ENCODE results near the gene HTR7. TPM values are rescaled to one million over a fixed set of nuclear protein-coding genes. Genes with fewer than 3 reads are reported as not detected.
A peak's percentile ranks its signal among the peaks of the same experiment; 100 is the strongest.

Gene HTR7
- total RNA-seq, 4 donors from 2014 or later = 0.19 to 2.0 (median 0.61) TPM

DNA sequence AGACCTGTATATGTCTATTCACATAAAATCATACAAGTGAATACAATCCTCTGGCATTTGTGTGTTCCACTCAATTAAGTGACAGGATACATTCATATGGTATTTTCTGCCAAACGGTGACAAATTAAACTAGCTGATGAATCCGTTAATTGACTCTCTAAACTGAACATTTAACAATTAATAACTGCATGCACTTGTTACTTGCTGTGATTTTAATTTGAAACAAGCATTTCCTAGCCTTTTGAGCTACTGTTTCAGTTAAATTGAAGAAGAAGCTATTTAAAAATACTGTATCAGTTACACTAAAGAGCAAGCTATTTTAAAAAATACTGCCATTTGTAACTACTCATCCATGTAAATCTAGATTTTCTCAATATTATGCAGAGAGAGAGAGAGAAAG lies 67.4 kb downstream of the HTR7 start:
- ATAC-seq (ENCODE audit: low FRiP score) = no peak
- TF ChIP-seq, protein P1, sequence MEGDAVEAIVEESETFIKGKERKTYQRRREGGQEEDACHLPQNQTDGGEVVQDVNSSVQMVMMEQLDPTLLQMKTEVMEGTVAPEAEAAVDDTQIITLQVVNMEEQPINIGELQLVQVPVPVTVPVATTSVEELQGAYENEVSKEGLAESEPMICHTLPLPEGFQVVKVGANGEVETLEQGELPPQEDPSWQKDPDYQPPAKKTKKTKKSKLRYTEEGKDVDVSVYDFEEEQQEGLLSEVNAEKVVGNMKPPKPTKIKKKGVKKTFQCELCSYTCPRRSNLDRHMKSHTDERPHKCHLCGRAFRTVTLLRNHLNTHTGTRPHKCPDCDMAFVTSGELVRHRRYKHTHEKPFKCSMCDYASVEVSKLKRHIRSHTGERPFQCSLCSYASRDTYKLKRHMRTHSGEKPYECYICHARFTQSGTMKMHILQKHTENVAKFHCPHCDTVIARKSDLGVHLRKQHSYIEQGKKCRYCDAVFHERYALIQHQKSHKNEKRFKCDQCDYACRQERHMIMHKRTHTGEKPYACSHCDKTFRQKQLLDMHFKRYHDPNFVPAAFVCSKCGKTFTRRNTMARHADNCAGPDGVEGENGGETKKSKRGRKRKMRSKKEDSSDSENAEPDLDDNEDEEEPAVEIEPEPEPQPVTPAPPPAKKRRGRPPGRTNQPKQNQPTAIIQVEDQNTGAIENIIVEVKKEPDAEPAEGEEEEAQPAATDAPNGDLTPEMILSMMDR (IDR thresholded peaks at IDR 0.05) = no peak
- no peak for DNase-seq (ENCODE audit: low spot score)

DNA sequence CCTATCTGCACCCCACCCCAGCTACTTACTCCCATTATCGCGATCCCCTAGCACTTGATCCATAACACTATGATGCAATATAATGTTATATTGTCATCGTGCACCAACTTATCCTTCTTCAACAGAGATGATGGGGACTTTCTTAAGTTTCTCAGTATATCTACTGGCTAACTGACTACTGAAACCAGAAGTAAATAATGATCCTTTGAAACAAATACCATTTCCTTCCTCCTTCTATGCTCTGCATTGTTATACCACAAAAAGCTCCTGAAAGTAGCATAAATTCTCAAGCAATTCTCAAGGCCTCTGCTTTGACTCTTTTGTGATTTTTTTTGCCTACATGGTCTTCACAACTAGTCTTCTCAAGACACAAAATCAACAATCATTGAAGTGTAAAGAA lies 68.9 kb downstream of the HTR7 start:
- DNase-seq (ENCODE audit: low spot score) = no peak
- TF ChIP-seq, protein P1 (IDR thresholded peaks at IDR 0.05) = no peak
- ATAC-seq (ENCODE audit: low FRiP score) = no peak

DNA sequence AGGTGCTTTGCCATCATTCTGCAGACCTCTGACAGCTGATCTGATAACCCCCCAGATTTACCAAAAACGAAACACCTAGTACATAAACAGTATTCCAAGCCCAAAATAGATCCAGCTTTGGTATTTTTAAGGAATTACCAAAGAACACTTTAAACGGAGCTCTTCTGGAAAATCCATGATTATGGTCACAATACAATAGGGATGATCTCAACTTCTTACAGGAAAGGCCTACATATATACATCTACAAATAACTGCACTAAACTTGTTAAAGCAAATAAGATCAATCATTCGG lies 69.7 kb downstream of the HTR7 start:
- no peak for ATAC-seq (ENCODE audit: low FRiP score)
- TF ChIP-seq, protein P1 (IDR thresholded peaks at IDR 0.05) = no peak
- DNase-seq (ENCODE audit: low spot score) = no peak

DNA sequence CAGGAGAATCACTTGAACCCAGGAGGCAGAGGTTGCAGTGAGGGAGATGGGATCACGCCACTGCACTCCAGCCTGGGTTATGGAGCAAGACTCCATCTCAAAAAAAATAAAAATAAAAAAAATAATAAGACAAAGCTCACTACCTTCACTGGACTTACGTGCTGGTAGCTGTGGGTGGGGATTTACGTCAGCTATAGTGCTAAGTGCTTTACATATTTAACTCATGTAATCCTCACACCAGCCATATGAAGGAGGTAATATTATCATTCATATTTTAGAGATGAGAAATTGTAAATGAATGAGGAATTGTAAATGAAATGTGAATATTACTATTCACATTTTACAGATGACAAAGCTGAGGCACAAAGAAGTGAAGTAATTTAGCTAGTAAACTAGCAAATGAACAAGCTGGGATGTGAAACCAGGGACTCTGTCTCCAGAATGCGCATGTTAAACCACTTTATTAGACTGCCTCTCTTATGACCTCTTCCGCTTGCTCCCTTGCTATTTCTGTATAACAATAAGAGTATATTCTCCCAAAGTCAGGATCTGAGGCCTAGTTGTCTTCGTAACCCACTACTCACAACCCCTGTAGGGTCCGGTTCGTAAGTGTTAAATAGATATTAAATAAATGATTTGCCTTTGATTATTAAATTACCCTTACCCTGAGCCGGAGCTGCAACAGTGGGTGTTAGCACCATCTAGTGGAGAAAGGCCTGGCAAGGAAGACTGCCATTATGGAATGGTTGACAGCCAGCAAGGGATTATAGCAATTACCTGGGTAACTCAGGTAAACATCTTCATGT lies 70.2 kb downstream of the HTR7 start:
- no peak for ATAC-seq (ENCODE audit: low FRiP score)
- TF ChIP-seq, protein P1 (IDR thresholded peaks at IDR 0.05) = peak in 1 of 3 donors; percentile 25

DNA sequence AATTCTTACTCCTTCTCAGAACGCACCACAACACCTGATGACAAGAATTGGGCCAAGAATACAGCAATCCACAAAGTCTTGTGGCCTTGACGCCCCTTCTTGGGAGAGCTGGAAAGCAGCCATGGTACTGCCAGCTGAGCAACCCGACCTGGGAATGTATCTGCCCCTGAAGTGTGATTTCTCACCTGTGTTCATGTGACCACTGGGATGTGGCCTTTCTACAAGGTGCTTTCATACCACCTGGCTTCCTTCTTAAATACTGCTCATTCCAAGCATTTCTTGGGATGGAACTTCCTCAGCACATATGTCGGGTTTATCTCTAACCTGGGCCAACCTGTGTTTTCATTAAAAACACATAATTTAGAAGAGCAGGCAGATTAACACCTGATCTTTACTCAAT lies 72.1 kb downstream of the HTR7 start:
- ATAC-seq (ENCODE audit: low FRiP score) = no peak
- TF ChIP-seq, protein P1 (IDR thresholded peaks at IDR 0.05) = no peak

More for the DNA sequence above, 70.2 kb downstream of the HTR7 start:
- no peak for DNase-seq (ENCODE audit: low spot score)

DNA sequence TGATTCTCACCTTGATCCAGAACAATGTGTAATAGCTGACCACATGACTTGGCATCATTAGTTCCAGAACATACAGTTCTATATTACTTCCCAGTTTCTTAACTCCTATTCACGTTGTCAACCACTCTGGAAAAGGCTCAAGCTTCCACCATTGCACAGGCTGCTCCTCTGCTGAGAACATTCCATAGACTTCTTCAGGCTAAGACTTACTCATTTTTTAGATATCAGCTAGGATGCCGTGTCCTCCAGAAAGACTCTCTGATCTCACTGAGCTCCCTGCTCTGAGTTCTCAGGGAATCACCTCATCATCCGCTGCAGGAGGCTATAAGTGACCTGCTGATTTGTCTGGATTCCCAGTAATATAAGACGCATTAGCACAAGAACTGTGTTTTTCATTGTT lies 73.1 kb downstream of the HTR7 start:
- TF ChIP-seq, protein P1 (IDR thresholded peaks at IDR 0.05) = no peak
- DNase-seq (ENCODE audit: low spot score) (no peak), ATAC-seq (ENCODE audit: low FRiP score) (no peak)

More for the DNA sequence above, 72.1 kb downstream of the HTR7 start:
- DNase-seq (ENCODE audit: low spot score) = no peak

DNA sequence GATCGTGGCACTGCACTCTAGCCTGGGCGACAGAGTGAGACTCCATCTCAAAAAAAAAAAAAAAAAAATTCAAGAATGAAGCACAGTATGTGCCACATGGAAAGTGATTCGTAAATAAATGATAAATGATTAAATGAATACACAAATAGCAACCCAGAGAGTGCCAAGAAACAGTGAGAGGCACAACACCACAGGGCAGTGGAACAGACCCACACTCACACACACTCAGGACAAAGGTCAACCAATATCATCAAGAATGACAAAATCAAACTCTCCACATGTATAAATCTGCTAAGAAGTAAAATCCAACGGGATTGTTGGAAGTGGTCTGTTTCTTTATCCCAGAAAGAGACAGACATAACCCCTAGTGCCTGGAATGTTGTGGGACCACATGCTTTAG lies 77.4 kb downstream of the HTR7 start:
- ATAC-seq (ENCODE audit: low FRiP score) (no peak), DNase-seq (ENCODE audit: low spot score) (no peak)
- TF ChIP-seq, protein P1 (IDR thresholded peaks at IDR 0.05) = no peak

Measured in omental fat pad (tissue), 4 donors.